Panc1 (cell line): Measurements from ENCODE around the gene CYP2W1. TPM values are rescaled to one million over a fixed set of nuclear protein-coding genes. Genes with fewer than 3 reads are reported as not detected.

Experiments used
- ATAC-seq: fragments of 200-7000 bp; cut with Tn5 transposase; 2 replicates; pipeline ENCODE4 v1.9.1; 2020; ENCODE audit warnings: mild to moderate bottlenecking, moderate library complexity
- BruUV-seq: library from RNA; stranded (reverse); fragments of 400-500 nt; replicated peaks from 2 replicates; lab custom pipeline; 2021; lab: Mats Ljungman, UMichigan
- CTCF ChIA-PET: fragments of 300-600 bp; sonication (Branson Sonifier 250); formaldehyde crosslinking; loops from one replicate; lab custom pipeline; 2022; ENCODE audit warnings: antibody characterized with exemption; lab: Charles Lee
- POLR2A ChIA-PET: fragments of 300-600 bp; sonication (Branson Sonifier 250); formaldehyde crosslinking; loops from one replicate; lab custom pipeline; 2022; ENCODE audit warnings: antibody characterized with exemption; lab: Charles Lee
- DNase-seq: peaks from one replicate; pipeline ENCODE4 v3.0.0-alpha.2; 2010; ENCODE audit warnings: low read depth, low spot score
- H3K27ac ChIP-seq: 2 replicates; pipeline ENCODE4 v1.5.1; 2011; ENCODE audit warnings: mild to moderate bottlenecking, low read length, inconsistent platforms
- H3K27me3 ChIP-seq: fragments of 200-500 bp; sonication (Bioruptor generic); 2 replicates; pipeline ENCODE4 v1.6.0; 2014; ENCODE audit warnings: low read length, inconsistent platforms; ENCODE audit not compliant: control insufficient read depth, insufficient read depth
- H3K36me3 ChIP-seq: fragments of 200-500 bp; sonication (Bioruptor generic); 2 replicates; pipeline ENCODE4 v1.5.1; 2014; ENCODE audit warnings: inconsistent platforms, mild to moderate bottlenecking, low read length, moderate library complexity; ENCODE audit not compliant: control insufficient read depth, insufficient read depth
- H3K4me1 ChIP-seq: 2 replicates; pipeline ENCODE4 v1.5.1; 2011; ENCODE audit warnings: inconsistent platforms, mild to moderate bottlenecking, low read length, moderate library complexity; ENCODE audit not compliant: control insufficient read depth, insufficient read depth
- H3K4me3 ChIP-seq, 2 experiments: 2 replicates each; pipeline ENCODE4 v1.5.1; 2011 to 2012; ENCODE audit warnings: low read depth in 2 of 2, low read length in 2 of 2, mild to moderate bottlenecking in 2 of 2, inconsistent platforms in 1 of 2, moderate library complexity in 1 of 2
- H3K9me3 ChIP-seq: fragments of 200-500 bp; sonication (Bioruptor generic); 2 replicates; pipeline ENCODE4 v1.5.1; 2014; ENCODE audit warnings: low read depth, mild to moderate bottlenecking, inconsistent platforms, low read length, moderate library complexity; ENCODE audit not compliant: control insufficient read depth, insufficient read depth
- POLR2AphosphoS5 ChIP-seq: IDR thresholded peaks from 2 replicates; pipeline ENCODE4 v1.6.1; 2012; ENCODE audit warnings: mild to moderate bottlenecking, low read depth, low read length, moderate library complexity
- SIN3A ChIP-seq: IDR thresholded peaks from 2 replicates; pipeline ENCODE4 v1.6.1; 2012; ENCODE audit warnings: low read depth, mild to moderate bottlenecking, low read length, moderate library complexity, borderline replicate concordance; ENCODE audit not compliant: insufficient read depth
- TCF7L2 ChIP-seq: IDR thresholded peaks from 2 replicates; pipeline ENCODE4 v1.6.1; 2011; ENCODE audit warnings: mild to moderate bottlenecking, low read depth, low read length, inconsistent platforms
- in situ Hi-C: cut with HindIII; loops from 2 replicates; pipeline ENCODE4 v1.10.0; 2016; ENCODE audit warnings: low sequenced_read_pairs, low pct_unique_long_range_greater_than_20kb
- intact Hi-C: fragments of 100-400 bp; cut with micrococcal nuclease; formaldehyde crosslinking; loops from one replicate; pipeline ENCODE4 v1.10.0; 2022; ENCODE audit not compliant: unreplicated experiment
- total RNA-seq: library from RNA; stranded (reverse); gene quantifications from one replicate; pipeline ENCODE4 v1.2.1, GENCODE V29; 2021; ENCODE audit not compliant: unreplicated experiment
- TF ChIP-seq, protein P1 (sequence below): fragments of 450-650 bp; IDR thresholded peaks from 2 replicates; pipeline ENCODE4 v1.5.1; 2017; ENCODE audit warnings: mild to moderate bottlenecking
- TF ChIP-seq, protein P2 (sequence below), 2 experiments: IDR thresholded peaks; 2 replicates each; pipeline ENCODE4 v1.6.1; 2011 to 2012; ENCODE audit warnings: low read depth in 2 of 2, control low read depth in 1 of 2, low read length in 1 of 2, mild to moderate bottlenecking in 1 of 2, moderate library complexity in 1 of 2; ENCODE audit not compliant: insufficient read depth in 1 of 2

Gene CYP2W1
- total RNA-seq, 1 experiment from 2014 or later, result 0.74 TPM

DNA sequence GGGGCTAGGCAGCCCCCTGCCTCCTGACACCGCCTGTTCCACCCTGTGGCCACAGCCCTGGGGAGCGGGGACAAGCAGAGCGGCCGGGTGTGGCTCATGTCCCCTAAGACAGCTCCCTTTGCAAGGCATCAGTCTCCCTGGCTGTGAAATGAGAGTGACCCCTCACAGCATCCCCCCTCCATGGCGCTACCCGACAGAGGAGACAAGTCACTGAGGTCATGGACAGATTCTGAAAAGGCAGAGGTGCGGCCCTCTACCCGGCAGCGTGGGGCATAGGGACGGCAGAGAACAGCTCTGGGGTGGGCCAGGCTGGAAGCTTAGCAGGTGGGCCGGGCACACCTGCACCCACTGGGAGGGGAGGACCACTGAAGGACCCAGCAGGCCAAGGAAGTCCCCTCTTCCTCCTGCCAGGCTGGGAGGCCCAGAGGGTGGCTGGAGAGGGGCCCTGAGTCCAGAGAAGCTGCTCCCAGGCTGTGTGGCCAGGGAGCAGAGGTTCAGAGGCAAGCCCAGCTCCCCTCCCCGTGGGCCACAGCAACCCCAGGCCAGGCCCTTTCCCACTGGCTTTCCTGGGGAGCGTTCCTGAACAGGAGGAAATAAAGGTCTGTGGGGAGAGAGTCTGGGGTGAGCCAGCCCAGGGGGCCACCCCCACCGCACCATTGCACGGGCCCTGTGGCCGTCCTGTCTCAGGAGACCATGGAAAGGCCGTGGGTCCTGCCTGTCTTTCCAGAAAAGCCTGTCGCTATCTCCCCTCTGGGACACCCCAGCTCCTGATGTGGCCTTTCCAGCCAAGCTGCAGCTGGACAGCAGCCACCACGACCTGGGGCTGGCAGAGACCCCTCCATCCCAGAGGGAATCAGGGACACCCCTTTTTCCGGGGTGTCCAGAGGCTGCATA, 30.2 kb upstream of the CYP2W1 start:
- intact Hi-C loops (no loop called here), in situ Hi-C loops (loop anchor here (25.0 kb wide), 1 partner anchor 185 kb away; a partner anchor contains a TSS)
- no peak for ATAC-seq

DNA sequence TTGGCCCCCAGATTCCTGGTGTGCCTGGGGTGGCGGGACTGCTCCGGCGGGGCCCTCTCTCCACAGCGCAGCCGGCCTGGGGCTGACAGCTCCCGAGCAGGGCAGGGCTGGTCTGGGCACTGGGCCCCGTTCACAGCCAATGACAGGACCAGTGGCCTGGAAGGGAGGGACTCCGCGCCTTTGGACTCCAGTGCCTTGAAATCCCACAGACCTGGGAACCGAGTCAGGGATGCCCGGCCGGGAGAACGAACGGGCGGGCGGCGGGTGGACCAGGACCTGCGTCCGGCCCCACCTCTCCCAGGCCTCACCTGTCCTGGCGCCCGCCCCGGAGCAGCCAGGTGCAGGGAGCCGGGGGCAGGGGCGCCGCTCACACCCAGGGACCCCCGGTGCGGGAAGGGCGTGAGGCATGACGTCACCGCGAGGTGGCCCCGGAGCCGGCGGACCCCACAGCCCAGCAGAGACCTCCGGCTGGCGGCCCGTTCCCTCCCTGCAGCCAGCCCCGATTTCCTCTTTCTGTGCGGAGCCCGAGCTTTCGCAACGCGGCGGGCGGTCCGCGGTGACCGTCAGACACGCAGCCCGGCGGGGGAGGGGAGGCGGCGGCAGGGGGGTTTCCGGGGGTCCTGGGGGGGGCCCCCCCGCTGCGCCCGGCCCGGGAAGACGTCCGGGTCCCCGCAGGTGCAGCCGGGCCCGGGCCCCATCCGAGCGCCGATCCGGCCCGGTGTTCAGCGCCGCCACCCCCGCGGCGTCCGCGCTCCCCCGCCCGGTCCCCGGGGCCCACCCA, 29.2 kb upstream of the CYP2W1 start:
- DNase-seq, result no peak
- BruUV-seq, result no TSS peak
- ChIA-PET POLR2A (no interaction called here), CTCF (interaction anchor here (0.9 kb wide), 1 partner anchor 41 kb away, joined by 4 read pairs; no protein-coding TSS in a partner anchor)
- Histone ChIP-seq H3K27ac (no peak overlapping the region), H3K36me3 (no peaks in the 10 kb centered on the region), H3K9me3 (no peaks in the 10 kb centered on the region), H3K4me1 (0 out of 2 replicates have a peak, but pooled peaks cover 4% of the 10 kb centered on the region), H3K4me3 (peak overlapping the region; percentile 44 to 46), H3K27me3 (no peaks in the 10 kb centered on the region)
- ATAC-seq, result peak; percentile 89
- in situ Hi-C loops, result loop anchor here (25.0 kb wide), 1 partner anchor 184 kb away; a partner anchor contains a TSS
- intact Hi-C loops, result loop anchor here (2.0 kb wide), 1 partner anchor 39 kb away; no protein-coding TSS in a partner anchor
- TF ChIP-seq POLR2AphosphoS5 (no peak), TCF7L2 (no peak), SIN3A (no peak)
- TF ChIP-seq, protein P1, sequence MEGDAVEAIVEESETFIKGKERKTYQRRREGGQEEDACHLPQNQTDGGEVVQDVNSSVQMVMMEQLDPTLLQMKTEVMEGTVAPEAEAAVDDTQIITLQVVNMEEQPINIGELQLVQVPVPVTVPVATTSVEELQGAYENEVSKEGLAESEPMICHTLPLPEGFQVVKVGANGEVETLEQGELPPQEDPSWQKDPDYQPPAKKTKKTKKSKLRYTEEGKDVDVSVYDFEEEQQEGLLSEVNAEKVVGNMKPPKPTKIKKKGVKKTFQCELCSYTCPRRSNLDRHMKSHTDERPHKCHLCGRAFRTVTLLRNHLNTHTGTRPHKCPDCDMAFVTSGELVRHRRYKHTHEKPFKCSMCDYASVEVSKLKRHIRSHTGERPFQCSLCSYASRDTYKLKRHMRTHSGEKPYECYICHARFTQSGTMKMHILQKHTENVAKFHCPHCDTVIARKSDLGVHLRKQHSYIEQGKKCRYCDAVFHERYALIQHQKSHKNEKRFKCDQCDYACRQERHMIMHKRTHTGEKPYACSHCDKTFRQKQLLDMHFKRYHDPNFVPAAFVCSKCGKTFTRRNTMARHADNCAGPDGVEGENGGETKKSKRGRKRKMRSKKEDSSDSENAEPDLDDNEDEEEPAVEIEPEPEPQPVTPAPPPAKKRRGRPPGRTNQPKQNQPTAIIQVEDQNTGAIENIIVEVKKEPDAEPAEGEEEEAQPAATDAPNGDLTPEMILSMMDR, result no peak
- TF ChIP-seq, protein P2, sequence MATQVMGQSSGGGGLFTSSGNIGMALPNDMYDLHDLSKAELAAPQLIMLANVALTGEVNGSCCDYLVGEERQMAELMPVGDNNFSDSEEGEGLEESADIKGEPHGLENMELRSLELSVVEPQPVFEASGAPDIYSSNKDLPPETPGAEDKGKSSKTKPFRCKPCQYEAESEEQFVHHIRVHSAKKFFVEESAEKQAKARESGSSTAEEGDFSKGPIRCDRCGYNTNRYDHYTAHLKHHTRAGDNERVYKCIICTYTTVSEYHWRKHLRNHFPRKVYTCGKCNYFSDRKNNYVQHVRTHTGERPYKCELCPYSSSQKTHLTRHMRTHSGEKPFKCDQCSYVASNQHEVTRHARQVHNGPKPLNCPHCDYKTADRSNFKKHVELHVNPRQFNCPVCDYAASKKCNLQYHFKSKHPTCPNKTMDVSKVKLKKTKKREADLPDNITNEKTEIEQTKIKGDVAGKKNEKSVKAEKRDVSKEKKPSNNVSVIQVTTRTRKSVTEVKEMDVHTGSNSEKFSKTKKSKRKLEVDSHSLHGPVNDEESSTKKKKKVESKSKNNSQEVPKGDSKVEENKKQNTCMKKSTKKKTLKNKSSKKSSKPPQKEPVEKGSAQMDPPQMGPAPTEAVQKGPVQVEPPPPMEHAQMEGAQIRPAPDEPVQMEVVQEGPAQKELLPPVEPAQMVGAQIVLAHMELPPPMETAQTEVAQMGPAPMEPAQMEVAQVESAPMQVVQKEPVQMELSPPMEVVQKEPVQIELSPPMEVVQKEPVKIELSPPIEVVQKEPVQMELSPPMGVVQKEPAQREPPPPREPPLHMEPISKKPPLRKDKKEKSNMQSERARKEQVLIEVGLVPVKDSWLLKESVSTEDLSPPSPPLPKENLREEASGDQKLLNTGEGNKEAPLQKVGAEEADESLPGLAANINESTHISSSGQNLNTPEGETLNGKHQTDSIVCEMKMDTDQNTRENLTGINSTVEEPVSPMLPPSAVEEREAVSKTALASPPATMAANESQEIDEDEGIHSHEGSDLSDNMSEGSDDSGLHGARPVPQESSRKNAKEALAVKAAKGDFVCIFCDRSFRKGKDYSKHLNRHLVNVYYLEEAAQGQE (IDR thresholded peaks at IDR 0.05; ENCODE audit: insufficient read depth in 1 of 2, low read depth in 2 of 2, low read length in 1 of 2), result no peak

More for the DNA sequence above, 30.2 kb upstream of the CYP2W1 start:
- BruUV-seq, result no TSS peak
- Histone ChIP-seq H3K9me3 (no peaks in the 10 kb centered on the region), H3K4me1 (0 out of 2 replicates have a peak, but pooled peaks cover 4% of the 10 kb centered on the region), H3K4me3 (peak overlapping the region in 1 of 2 experiments; percentile 44; a peak in 1 of 4 replicates), H3K27me3 (no peaks in the 10 kb centered on the region), H3K27ac (no peak overlapping the region), H3K36me3 (no peaks in the 10 kb centered on the region)
- CTCF ChIA-PET, result no interaction called here
- POLR2A ChIA-PET, result no interaction called here
- no peak for TF ChIP-seq TCF7L2
- TF ChIP-seq, protein P2 (IDR thresholded peaks at IDR 0.05; ENCODE audit: insufficient read depth in 1 of 2, low read depth in 2 of 2, low read length in 1 of 2), result no peak
- no peak for TF ChIP-seq POLR2AphosphoS5
- TF ChIP-seq SIN3A, result no peak
- TF ChIP-seq, protein P1, result no peak
- DNase-seq, result no peak
